ENCODE results near the gene SPPL3.
"Not testable (repeated sequence)": the region's sequence is repeated elsewhere in the genome, so short reads cannot be mapped to it uniquely, and the experiment has no call there.

SPPL3 gene

DNA sequence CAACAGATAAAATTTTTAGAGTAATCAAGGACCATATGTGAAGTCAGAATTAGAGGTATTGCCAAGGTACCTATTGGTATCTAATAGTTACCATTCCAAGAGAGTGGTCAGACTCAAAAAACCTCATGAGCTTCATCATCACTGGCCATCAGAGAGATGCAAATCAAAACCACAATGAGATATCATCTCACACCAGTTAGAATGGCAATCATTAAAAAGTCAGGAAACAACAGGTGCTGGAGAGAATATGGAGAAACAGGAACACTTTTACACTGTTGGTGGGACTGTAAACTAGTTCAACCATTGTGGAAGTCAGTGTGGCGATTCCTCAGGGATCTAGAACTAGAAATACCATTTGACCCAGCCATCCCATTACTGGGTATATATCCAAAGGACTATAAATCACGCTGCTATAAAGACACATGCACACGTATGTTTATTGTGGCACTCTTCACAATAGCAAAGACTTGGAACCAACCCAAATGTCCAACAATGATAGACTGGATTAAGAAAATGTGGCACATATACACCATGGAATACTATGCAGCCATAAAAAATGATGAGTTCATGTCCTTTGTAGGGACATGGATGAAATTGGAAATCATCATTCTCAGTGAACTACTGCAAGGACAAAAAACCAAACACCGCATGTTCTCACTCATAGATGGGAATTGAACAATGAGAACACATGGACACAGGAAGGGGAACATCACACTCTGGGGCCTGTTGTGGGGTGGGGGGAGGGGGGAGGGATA is 65.4 kb downstream of the SPPL3 start:
- H3K9me3 Mint-ChIP-seq, DNase-seq: not testable (repeated sequence)
- peaks cover 26% of the 10 kb centered on the region for H3K4me1 Mint-ChIP-seq

DNA sequence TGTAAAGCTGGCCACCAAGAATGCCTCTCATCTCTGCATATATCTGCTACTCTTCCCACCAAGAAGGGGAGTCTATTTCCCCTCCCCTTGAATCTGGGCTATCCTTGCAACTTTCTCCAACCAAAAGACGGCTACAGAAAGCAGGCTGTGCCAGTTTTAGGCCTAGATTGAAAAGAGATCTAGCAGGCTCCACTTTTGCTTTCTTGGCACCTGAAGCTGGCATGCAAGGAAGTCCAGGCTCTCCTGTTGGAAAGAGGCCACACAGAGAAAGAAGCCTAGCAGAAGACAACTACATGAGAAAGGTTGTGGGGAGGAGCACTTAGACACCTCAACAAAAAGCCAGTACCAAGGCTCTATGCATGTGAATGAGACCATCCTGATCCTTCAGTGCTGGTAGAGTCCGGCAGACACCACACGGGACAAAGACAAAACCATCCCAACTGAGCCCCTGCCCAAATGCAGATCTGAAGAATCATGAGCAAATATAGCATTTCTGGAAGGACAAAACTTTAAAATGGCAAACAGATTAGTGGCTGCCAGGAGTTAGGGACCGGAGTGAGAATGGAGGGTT is 68.0 kb downstream of the SPPL3 start:
- H3K4me3 Mint-ChIP-seq: no peak overlapping the region
- peaks cover 30% of the 10 kb centered on the region for H3K4me1 Mint-ChIP-seq
- CTCF ChIA-PET: interaction anchor here (1.6 kb wide), 1 partner anchor 11 kb away, joined by 4 read pairs; no protein-coding TSS in a partner anchor
- H3K27me3 Mint-ChIP-seq: no peaks in the 10 kb centered on the region
- H3K27ac Mint-ChIP-seq: no peak overlapping the region
- no peaks in the 10 kb centered on the region for H3K9me3 Mint-ChIP-seq
- no peak for DNase-seq
- H3K36me3 Mint-ChIP-seq: peaks cover 4% of the 10 kb centered on the region

More for the DNA sequence above, 65.4 kb downstream of the SPPL3 start:
- H3K4me3 Mint-ChIP-seq, H3K27ac Mint-ChIP-seq, H3K27me3 Mint-ChIP-seq, H3K36me3 Mint-ChIP-seq, CTCF ChIA-PET: not testable (repeated sequence)

DNA sequence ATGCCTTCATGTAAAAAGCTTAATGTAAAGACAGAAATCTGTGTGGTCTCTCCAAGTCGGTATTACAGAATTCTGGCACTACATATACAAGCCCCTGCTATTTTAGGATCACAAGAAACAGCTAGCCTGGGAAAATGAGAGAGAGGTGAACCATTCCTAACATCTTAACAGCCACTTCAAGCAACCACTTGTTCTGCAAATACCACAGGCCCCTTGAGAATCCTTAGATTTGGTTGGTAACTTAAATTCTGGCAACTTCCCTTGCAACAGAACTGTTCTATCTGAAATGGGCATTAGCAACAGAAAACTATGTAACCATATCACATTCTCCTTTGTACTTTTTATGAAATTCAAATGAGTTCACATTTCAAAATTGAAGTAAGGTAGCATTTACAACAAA is 68.5 kb downstream of the SPPL3 start:
- CTCF ChIA-PET: interaction anchor here (1.6 kb wide), 1 partner anchor 11 kb away, joined by 4 read pairs; no protein-coding TSS in a partner anchor
- DNase-seq: no peak
- no peaks in the 10 kb centered on the region for H3K27me3 Mint-ChIP-seq
- peaks cover 4% of the 10 kb centered on the region for H3K36me3 Mint-ChIP-seq
- no peak overlapping the region for H3K4me3 Mint-ChIP-seq
- no peak overlapping the region for H3K27ac Mint-ChIP-seq
- H3K9me3 Mint-ChIP-seq: no peaks in the 10 kb centered on the region
- peaks cover 30% of the 10 kb centered on the region for H3K4me1 Mint-ChIP-seq

DNA sequence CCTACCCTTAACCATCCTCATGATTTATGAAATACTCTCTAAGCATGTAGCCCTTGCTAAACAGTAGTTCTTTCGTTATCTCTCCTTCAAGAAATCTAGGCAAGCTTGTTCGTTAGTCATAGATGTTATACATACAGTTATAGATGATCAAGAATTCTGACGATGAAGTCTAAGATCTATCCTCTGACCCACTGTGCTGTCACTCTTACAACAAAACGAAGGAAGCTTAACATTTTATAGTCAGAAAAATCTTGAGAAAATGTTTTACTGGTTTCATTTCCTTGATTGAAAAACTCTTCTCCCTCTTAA is 68.9 kb downstream of the SPPL3 start:
- no peaks in the 10 kb centered on the region for H3K27me3 Mint-ChIP-seq
- H3K27ac Mint-ChIP-seq: no peak overlapping the region
- H3K4me1 Mint-ChIP-seq: peaks cover 30% of the 10 kb centered on the region
- H3K4me3 Mint-ChIP-seq: no peak overlapping the region
- no peak for DNase-seq
- H3K9me3 Mint-ChIP-seq: no peaks in the 10 kb centered on the region
- H3K36me3 Mint-ChIP-seq: peaks cover under 1% of the 10 kb centered on the region
- CTCF ChIA-PET: interaction anchor here (1.6 kb wide), 1 partner anchor 12 kb away, joined by 4 read pairs; no protein-coding TSS in a partner anchor

DNA sequence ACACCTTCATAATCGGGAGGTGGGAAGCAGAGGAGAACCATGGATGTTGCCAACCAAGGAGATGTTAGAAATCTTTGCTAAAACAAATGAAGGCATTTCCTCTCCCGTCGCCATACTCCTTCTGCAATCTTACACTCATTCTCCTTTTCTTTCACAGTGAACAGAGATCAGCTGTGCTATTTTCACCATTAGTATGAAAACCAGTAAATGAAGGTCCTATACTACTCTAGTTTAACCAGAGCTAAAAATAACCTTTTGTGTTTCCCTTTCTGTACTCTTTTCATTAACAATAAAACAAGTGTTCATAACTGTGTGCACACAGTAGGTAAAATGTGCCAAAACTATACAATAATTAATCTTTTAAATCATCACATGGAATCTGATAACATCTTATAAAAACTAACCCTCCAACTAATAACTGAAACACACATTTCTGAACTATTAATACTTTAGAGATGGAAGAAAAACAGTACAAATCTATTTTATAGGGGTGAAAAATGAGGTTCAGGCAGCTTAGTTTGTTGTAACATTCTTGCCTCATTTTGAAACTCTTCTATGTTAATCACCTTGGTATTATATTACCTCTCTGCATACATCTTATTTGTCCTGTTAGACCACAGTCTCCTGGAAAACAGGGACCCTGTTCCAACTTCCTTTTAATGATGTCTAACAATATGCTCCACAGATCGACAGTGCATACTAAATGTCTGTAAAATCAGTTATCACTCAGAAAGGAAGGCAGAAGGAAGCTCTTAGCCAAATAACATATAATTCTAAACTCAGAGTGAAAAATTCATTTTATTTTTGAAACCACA is 69.5 kb downstream of the SPPL3 start:
- no peak overlapping the region for H3K4me3 Mint-ChIP-seq
- no peak overlapping the region for H3K27ac Mint-ChIP-seq
- no peak for DNase-seq
- CTCF ChIA-PET: interaction anchor here (1.6 kb wide), 1 partner anchor 12 kb away, joined by 4 read pairs; no protein-coding TSS in a partner anchor
- no peaks in the 10 kb centered on the region for H3K36me3 Mint-ChIP-seq
- no peaks in the 10 kb centered on the region for H3K27me3 Mint-ChIP-seq
- H3K9me3 Mint-ChIP-seq: no peaks in the 10 kb centered on the region
- H3K4me1 Mint-ChIP-seq: peaks cover 30% of the 10 kb centered on the region

DNA sequence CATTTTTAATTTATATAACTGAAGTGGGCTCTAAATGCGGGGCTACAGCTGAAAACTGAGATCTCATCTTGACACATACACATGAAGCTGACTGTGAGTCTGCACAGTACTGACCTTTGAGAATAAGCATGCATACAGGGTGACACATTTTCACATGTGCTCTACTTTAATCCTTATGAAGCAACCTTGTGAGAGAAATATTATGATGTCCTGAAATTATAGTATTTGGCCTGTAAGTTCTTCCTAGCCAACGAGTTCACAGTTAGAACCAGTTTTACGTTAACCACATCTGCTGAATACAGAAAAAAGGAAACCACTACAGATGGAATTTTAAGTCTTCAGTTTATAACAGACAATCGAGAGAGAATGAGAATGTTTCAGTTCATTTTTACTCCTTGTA is 70.3 kb downstream of the SPPL3 start:
- CTCF ChIA-PET: interaction anchor here (1.0 kb wide), 1 partner anchor 35 kb away, joined by 3 read pairs; no protein-coding TSS in a partner anchor
- Mint-ChIP-seq H3K36me3 (no peaks in the 10 kb centered on the region), H3K27me3 (no peaks in the 10 kb centered on the region), H3K27ac (no peak overlapping the region), H3K4me3 (no peak overlapping the region), H3K4me1 (peaks cover 32% of the 10 kb centered on the region), H3K9me3 (no peaks in the 10 kb centered on the region)
- no peak for DNase-seq

DNA sequence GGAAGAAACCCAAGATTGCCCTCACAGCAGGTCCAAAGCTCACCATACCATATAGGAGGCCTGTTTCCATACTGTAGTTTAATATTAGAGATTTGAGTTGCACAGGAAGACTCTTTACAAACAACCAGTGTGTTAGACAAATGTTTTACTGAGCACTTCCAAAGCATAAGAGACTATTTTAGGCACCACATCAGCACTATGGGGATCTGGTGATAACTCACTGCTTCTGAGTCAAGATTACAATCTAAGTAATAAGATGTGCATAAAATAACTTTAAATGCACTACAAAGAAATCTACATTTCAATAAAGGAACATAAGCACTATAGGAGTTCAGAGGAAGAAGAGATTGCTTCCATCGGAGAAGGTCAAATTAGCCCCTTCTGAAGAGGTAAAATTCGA is 71.4 kb downstream of the SPPL3 start:
- no peaks in the 10 kb centered on the region for H3K9me3 Mint-ChIP-seq
- no peaks in the 10 kb centered on the region for H3K36me3 Mint-ChIP-seq
- no peak overlapping the region for H3K27ac Mint-ChIP-seq
- no peak overlapping the region for H3K4me3 Mint-ChIP-seq
- no peaks in the 10 kb centered on the region for H3K27me3 Mint-ChIP-seq
- CTCF ChIA-PET: no interaction called here
- DNase-seq: no peak
- H3K4me1 Mint-ChIP-seq: peaks cover 32% of the 10 kb centered on the region

DNA sequence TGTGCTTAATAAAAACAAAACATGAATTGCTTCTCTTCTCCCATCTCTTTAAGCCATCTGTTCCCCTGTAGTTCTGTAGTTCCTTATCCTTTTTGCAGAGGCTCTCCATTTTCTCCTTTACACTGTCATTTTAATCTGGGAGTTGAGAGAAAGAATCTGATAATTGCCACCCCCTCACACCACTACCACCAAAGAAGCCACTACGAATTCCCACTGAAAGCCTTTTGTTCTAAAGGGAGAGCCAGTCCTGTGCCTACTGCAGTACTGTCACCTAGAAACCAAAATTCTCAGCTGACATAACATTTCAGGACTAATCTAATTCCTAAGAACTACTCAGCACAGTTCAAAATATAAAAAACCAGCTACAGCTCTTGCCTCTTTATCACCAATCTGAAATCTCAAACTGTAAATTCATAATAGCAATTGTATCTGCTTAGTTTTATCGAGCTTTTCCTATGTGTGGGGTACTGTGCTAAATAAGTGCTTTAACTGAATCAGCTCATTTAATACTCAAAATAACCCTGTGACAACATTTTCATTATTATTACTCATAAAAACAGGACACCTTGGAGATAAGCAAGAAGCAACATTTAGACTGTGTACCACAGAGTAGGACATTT is 72.4 kb downstream of the SPPL3 start:
- Mint-ChIP-seq H3K4me3 (no peak overlapping the region), H3K27ac (no peak overlapping the region), H3K4me1 (peaks cover 32% of the 10 kb centered on the region), H3K9me3 (no peaks in the 10 kb centered on the region), H3K27me3 (no peaks in the 10 kb centered on the region), H3K36me3 (no peaks in the 10 kb centered on the region)
- DNase-seq: no peak
- CTCF ChIA-PET: interaction anchor here (0.6 kb wide), 1 partner anchor 140 kb away, joined by 3 read pairs; no protein-coding TSS in a partner anchor

DNA sequence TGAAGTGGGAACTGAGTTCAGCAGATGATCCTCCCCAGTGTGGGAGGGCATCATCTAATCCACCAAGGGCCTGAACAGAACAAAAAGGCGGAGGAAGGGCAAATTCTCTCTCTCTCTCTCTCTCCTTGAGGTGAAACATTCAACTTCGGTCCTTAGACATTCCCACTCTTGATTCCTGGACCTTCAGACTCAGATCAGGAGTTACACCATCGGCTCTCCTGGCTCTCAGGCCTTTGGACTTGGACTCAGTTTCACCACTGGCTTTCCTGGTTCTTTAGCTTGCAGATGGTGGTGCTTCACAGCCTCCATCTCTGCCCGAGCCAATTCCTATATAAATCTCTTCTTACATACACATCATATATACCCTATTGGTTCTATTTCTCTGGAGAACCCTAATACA is 73.2 kb downstream of the SPPL3 start:
- Mint-ChIP-seq H3K27ac (no peak overlapping the region), H3K36me3 (no peaks in the 10 kb centered on the region), H3K4me1 (peaks cover 28% of the 10 kb centered on the region), H3K4me3 (no peak overlapping the region), H3K9me3 (no peaks in the 10 kb centered on the region), H3K27me3 (no peaks in the 10 kb centered on the region)
- CTCF ChIA-PET: no interaction called here
- no peak for DNase-seq

DNA sequence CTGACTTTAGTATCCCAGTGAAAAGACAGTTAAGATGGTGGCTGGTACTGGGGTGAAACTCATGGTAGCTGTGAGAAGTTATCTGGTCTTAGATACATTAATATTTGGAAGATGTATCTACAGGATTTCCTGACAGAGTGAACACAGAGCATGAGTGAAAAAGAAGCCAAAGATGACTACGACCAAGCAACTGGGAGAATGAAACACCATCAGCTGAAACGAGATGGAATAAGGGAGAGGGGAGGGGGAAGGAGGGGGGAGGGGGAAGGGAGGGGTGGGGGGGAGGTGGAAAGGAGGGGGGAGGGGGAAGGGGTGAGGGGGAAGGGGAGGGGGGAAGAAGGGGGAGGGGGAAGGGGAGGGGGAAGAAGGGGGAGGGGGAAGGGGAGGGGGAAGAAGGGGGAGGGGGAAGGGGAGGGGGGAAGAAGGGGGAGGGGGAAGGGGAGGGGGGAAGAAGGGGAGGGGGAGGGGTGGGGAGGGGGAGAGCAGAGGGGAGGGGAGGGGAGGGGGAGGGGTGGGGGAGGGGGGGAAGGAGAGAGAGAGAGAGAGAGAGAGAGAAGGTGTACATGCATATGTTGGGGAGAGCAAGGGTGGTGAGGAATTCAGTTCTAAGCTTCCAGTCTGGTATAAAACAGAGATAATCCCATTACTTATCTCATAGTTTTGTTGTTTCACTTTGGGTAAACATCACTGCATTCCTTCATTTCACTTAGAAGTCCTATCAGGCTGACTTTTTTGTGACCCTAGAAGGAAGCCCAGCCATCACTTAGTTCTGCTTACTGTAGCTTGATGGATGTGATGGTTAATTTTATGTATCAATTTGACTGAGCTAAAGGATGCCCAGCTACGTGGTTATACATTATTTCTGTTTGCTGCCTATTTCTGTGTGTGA is 73.9 kb downstream of the SPPL3 start:
- Mint-ChIP-seq H3K4me3 (no peak overlapping the region), H3K36me3 (no peaks in the 10 kb centered on the region), H3K4me1 (peaks cover 22% of the 10 kb centered on the region), H3K9me3 (no peaks in the 10 kb centered on the region), H3K27ac (no peak overlapping the region), H3K27me3 (no peaks in the 10 kb centered on the region)
- CTCF ChIA-PET: no interaction called here
- no peak for DNase-seq

DNA sequence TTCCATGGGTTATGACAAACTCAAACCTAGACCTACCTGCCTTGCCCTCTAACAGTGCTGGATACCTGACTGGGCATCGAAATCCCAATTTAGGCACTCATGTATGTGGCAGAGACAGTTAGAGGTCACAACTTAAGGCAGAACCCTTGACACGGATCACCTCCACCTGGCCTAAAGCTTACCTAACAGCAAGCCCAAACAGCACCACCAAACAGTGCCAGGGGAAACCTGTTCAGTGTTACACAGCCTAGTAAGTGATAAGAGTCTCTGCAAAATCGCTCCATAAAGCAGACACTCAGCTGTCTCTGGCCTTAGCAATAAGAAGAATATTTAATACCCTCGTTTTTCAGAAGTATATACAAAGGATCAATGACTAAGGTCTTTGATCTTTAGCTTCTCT is 77.8 kb downstream of the SPPL3 start:
- no peak for DNase-seq
- H3K27me3 Mint-ChIP-seq: no peaks in the 10 kb centered on the region
- H3K27ac Mint-ChIP-seq: no peak overlapping the region
- peaks cover 8% of the 10 kb centered on the region for H3K4me1 Mint-ChIP-seq
- H3K4me3 Mint-ChIP-seq: no peak overlapping the region
- CTCF ChIA-PET: no interaction called here
- no peaks in the 10 kb centered on the region for H3K9me3 Mint-ChIP-seq
- H3K36me3 Mint-ChIP-seq: no peaks in the 10 kb centered on the region

DNA sequence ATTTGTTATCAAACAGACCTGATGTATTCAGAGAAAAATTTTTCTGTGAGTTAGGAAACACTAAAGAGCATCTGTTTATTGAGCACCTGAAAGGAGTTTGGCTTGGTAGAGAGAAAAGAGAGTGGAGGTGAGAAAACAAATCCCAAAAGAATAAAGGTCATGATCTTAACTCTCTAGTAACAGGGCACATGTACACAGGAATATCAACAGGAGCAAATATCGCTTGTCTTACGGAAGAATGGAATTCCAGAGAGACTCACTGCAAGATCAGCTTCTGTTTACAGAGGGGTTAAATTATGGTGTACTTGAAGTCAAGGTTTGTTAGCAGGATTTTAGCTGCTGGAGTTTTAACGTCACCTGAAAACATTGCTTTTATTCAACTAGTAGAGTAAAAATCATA is 78.8 kb downstream of the SPPL3 start:
- H3K4me1 Mint-ChIP-seq: peaks cover 13% of the 10 kb centered on the region
- CTCF ChIA-PET: no interaction called here
- no peaks in the 10 kb centered on the region for H3K9me3 Mint-ChIP-seq
- H3K36me3 Mint-ChIP-seq: no peaks in the 10 kb centered on the region
- no peak overlapping the region for H3K4me3 Mint-ChIP-seq
- H3K27ac Mint-ChIP-seq: no peak overlapping the region
- H3K27me3 Mint-ChIP-seq: no peaks in the 10 kb centered on the region
- no peak for DNase-seq

DNA sequence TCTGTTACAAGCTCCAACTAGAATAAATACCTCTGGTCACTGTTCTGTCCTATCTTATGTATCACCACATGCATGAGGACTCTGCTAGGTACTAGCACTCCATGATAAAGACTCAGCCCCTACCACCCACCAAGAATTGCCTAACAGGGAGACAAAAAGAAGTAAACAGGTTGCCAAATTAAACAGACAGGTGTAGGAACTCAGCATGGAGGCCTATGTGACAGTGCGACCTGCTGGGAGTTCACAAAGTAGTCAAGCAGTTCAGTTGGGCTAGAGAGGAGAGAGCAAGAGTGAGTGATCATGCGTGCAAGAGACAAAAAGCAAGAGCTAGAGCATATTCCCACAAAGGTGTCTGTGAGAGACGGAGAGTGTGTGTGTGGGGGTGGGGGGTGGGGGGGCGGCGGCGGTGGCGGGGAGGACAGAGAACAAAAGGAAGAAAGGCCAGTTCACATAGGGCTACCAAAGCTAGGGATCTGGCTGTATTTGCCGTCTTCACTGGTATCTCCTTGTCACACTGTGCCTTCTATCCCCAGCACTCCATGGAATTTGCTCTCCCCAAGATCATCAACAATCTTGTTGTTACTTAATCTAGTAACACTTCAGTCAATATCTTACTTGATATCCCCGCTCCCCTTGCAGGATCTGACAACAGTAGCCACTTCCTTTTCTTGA is 81.2 kb downstream of the SPPL3 start:
- CTCF ChIA-PET: no interaction called here
- no peak for DNase-seq
- H3K27ac Mint-ChIP-seq: no peak overlapping the region
- no peaks in the 10 kb centered on the region for H3K36me3 Mint-ChIP-seq
- H3K4me1 Mint-ChIP-seq: peaks cover 10% of the 10 kb centered on the region
- no peaks in the 10 kb centered on the region for H3K27me3 Mint-ChIP-seq
- no peaks in the 10 kb centered on the region for H3K9me3 Mint-ChIP-seq
- H3K4me3 Mint-ChIP-seq: no peak overlapping the region
